DOHH2 (cell line): Measurements from ENCODE around the gene COPE.

Experiments
- EZH2phosphoT487 ChIP-seq: fragments of 200-600 bp; sonication (generic); IDR thresholded peaks from 2 replicates; pipeline ENCODE4 v1.6.1; 2017; ENCODE audit warnings: borderline replicate concordance, mild to moderate bottlenecking, antibody characterized with exemption, low read length, moderate library complexity, mixed read lengths
- TF ChIP-seq, protein P1 (sequence below): fragments of 200-600 bp; sonication (generic); IDR thresholded peaks from one replicate; pipeline ENCODE4 v1.5.1; 2014; ENCODE audit warnings: antibody characterized with exemption, mild to moderate bottlenecking, low read depth, low read length; ENCODE audit not compliant: poor library complexity, severe bottlenecking

GRCh38 chr19:18903156-18904037, 15.8 kb downstream of the COPE start:
- TF ChIP-seq, protein P1, sequence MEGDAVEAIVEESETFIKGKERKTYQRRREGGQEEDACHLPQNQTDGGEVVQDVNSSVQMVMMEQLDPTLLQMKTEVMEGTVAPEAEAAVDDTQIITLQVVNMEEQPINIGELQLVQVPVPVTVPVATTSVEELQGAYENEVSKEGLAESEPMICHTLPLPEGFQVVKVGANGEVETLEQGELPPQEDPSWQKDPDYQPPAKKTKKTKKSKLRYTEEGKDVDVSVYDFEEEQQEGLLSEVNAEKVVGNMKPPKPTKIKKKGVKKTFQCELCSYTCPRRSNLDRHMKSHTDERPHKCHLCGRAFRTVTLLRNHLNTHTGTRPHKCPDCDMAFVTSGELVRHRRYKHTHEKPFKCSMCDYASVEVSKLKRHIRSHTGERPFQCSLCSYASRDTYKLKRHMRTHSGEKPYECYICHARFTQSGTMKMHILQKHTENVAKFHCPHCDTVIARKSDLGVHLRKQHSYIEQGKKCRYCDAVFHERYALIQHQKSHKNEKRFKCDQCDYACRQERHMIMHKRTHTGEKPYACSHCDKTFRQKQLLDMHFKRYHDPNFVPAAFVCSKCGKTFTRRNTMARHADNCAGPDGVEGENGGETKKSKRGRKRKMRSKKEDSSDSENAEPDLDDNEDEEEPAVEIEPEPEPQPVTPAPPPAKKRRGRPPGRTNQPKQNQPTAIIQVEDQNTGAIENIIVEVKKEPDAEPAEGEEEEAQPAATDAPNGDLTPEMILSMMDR, result no peak
- no peak for TF ChIP-seq EZH2phosphoT487
